ENCODE measurements around the gene CEP192. TPM values are rescaled to one million over a fixed set of nuclear protein-coding genes. Genes with fewer than 3 reads are reported as not detected.
"Not testable (repeated sequence)": the region's sequence is repeated elsewhere in the genome, so short reads cannot be mapped to it uniquely, and the experiment has no call there.

The CEP192 gene
- total RNA-seq, 4 donors from 2014 or later: 21.9 to 44.6 (median 36.9) TPM

- no peak for TF ChIP-seq POLR2A (IDR thresholded peaks at IDR 0.05)
- TF ChIP-seq, protein P1, sequence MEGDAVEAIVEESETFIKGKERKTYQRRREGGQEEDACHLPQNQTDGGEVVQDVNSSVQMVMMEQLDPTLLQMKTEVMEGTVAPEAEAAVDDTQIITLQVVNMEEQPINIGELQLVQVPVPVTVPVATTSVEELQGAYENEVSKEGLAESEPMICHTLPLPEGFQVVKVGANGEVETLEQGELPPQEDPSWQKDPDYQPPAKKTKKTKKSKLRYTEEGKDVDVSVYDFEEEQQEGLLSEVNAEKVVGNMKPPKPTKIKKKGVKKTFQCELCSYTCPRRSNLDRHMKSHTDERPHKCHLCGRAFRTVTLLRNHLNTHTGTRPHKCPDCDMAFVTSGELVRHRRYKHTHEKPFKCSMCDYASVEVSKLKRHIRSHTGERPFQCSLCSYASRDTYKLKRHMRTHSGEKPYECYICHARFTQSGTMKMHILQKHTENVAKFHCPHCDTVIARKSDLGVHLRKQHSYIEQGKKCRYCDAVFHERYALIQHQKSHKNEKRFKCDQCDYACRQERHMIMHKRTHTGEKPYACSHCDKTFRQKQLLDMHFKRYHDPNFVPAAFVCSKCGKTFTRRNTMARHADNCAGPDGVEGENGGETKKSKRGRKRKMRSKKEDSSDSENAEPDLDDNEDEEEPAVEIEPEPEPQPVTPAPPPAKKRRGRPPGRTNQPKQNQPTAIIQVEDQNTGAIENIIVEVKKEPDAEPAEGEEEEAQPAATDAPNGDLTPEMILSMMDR (IDR thresholded peaks at IDR 0.05): no peak
- Histone ChIP-seq H3K4me3 (no peak overlapping the region), H3K36me3 (peaks cover 0 to 81% (median 4%) of the 10 kb centered on the region in 3 donors), H3K27ac (no peak overlapping the region), H3K9me3 (no peaks in the 10 kb centered on the region), H3K4me1 (no peaks in the 10 kb centered on the region), H3K27me3 (no peaks in the 10 kb centered on the region)
- DNase-seq: no peak
Measured at GRCh38 chr18:13095466-13095865, 104.3 kb downstream of the CEP192 start.

DNA sequence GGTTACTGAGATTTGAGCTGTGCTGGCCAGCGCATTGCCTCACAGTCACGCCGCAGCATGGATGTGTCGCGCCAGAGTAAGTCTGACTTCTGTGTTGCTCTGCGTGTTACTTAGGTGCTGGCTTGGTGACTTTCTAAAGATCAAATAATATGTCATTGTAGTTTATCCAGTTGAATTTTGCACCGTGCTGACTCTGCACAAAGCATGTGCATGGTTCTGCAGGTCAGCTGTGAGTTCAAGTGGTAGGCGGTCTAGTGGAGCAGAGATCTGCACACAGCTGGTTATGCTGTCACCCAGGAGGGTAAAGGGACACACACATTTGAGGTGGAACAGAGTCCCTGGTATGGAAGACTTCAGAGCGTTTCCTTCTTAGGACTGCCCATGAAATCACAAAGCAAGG is 105.1 kb downstream of the CEP192 start:
- DNase-seq: no peak
- Histone ChIP-seq H3K27me3 (no peaks in the 10 kb centered on the region), H3K27ac (no peak overlapping the region), H3K36me3 (peaks cover 0 to 81% (median 4%) of the 10 kb centered on the region in 3 donors), H3K4me1 (no peaks in the 10 kb centered on the region), H3K9me3 (no peaks in the 10 kb centered on the region), H3K4me3 (no peak overlapping the region)
- no peak for TF ChIP-seq POLR2A (IDR thresholded peaks at IDR 0.05)
- TF ChIP-seq, protein P1 (IDR thresholded peaks at IDR 0.05): no peak

GRCh38 chr18:13096719-13097118 is 105.6 kb downstream of the CEP192 start:
- Histone ChIP-seq H3K4me1 (no peaks in the 10 kb centered on the region), H3K4me3 (no peak overlapping the region), H3K27me3 (no peaks in the 10 kb centered on the region), H3K36me3 (peaks cover 0 to 86% (median 4%) of the 10 kb centered on the region in 3 donors), H3K9me3 (no peaks in the 10 kb centered on the region), H3K27ac (no peak overlapping the region)
- DNase-seq: no peak
- no peak for TF ChIP-seq POLR2A (IDR thresholded peaks at IDR 0.05)
- TF ChIP-seq, protein P1 (IDR thresholded peaks at IDR 0.05): no peak

GRCh38 chr18:13098104-13098503 is 106.9 kb downstream of the CEP192 start:
- H3K4me1 ChIP-seq, H3K9me3 ChIP-seq, H3K27ac ChIP-seq, H3K4me3 ChIP-seq, DNase-seq, H3K27me3 ChIP-seq: not testable (repeated sequence)
- peaks cover 0 to 88% (median 4%) of the 10 kb centered on the region in 3 donors for H3K36me3 ChIP-seq

DNA sequence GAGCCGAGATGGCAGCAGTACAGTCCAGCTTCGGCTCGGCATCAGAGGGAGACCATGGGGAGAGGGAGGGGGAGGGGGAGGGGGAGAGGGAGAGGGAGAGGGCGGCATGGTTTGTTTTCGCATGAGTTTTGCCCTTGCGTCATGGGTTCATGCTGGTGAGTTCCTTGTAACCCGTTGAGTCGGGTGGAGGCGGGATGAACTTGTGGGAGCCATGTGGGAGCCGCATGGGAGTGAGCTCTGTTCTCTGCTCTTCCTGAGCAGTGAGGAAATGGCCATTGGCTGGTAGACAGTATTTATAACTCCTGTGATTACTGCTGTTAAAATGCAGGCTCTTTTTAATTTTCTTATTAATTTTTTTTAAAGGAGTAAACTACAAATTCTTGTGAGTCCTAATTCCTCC is 108.0 kb downstream of the CEP192 start:
- no peak for TF ChIP-seq POLR2A (IDR thresholded peaks at IDR 0.05)
- TF ChIP-seq, protein P1 (IDR thresholded peaks at IDR 0.05): no peak
- no peak for DNase-seq
- H3K36me3 ChIP-seq: peaks cover 0 to 91% (median 4%) of the 10 kb centered on the region in 3 donors
- H3K27me3 ChIP-seq: no peaks in the 10 kb centered on the region
- H3K4me1 ChIP-seq: no peaks in the 10 kb centered on the region
- H3K27ac ChIP-seq: no peak overlapping the region
- no peak overlapping the region for H3K4me3 ChIP-seq
- H3K9me3 ChIP-seq: no peaks in the 10 kb centered on the region

DNA sequence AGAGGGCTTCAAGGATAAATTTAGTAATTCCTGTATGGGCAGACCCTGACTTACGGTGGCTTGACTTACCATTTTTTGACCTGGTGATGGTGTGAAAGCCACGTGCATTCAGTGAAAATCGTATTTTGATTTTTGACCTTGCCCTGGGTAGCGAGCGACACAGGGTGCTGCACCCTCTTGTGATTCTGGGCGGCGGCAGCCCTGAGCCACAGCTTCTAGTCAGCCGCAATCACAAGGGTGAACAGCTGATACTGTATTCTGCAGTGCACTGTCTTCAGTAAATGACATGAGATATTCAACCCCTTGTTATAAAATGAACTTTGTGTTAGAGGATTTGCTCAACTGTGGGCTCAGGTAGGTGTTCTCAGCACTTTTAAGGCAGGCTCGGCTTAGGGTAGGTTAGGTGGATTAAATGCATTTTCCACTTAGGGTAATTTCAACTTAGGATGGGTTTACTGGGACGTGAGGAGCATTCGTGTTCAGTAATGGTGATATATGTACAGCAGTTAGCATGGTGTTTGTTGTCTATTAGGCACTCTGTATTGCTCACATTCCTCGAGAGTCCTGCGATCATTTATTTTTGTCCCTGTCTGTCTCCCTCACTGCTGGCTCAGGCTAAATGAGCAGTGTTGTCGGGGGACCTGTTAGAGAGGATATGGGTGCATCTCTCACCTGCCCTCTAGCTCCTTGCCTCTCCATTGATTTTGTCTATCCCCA is 109.9 kb downstream of the CEP192 start:
- H3K27me3 ChIP-seq: no peaks in the 10 kb centered on the region
- TF ChIP-seq, protein P1 (IDR thresholded peaks at IDR 0.05): no peak
- no peak for TF ChIP-seq POLR2A (IDR thresholded peaks at IDR 0.05)
- no peak for DNase-seq
- H3K4me3 ChIP-seq: no peak overlapping the region
- no peak overlapping the region for H3K27ac ChIP-seq
- no peaks in the 10 kb centered on the region for H3K4me1 ChIP-seq
- H3K36me3 ChIP-seq: peaks cover 0 to 94% (median 4%) of the 10 kb centered on the region in 3 donors
- no peaks in the 10 kb centered on the region for H3K9me3 ChIP-seq
